H1 (cell line): ENCODE measurements around the gene AGT. TPM values are rescaled to one million over a fixed set of nuclear protein-coding genes. Genes with fewer than 3 reads are reported as not detected.

Source experiments
- ATF3 ChIP-seq: IDR thresholded peaks from 2 replicates; pipeline ENCODE4 v1.6.1; 2011; ENCODE audit warnings: low read depth, mild to moderate bottlenecking, low read length; ENCODE audit not compliant: insufficient read depth
- CHD7 ChIP-seq: fragments of 300-600 bp; sonication (generic); IDR thresholded peaks from 2 replicates; pipeline ENCODE4 v1.7.1; 2012; ENCODE audit warnings: low read length, moderate library complexity, mild to moderate bottlenecking, inconsistent platforms; ENCODE audit not compliant: insufficient replicate concordance
- EP300 ChIP-seq, 2 experiments: IDR thresholded peaks; 1 replicate in 1 of 2; 2 replicates in 1 of 2; pipeline ENCODE4 v1.6.1; 2011 to 2012; ENCODE audit warnings: low read depth in 2 of 2, low read length in 2 of 2, mild to moderate bottlenecking in 2 of 2, borderline replicate concordance in 1 of 2, inconsistent platforms in 1 of 2, moderate library complexity in 1 of 2
- GABPA ChIP-seq: IDR thresholded peaks from 2 replicates; pipeline ENCODE4 v1.6.1; 2011; ENCODE audit warnings: mild to moderate bottlenecking, low read length, moderate library complexity, borderline replicate concordance; ENCODE audit not compliant: insufficient read depth
- JUND ChIP-seq: IDR thresholded peaks from 2 replicates; pipeline ENCODE4 v1.6.1; 2011; ENCODE audit warnings: mild to moderate bottlenecking, improper control_type of control experiment, low read length
- KDM1A ChIP-seq: fragments of 200-600, 300-600 bp; sonication (generic); IDR thresholded peaks from 2 replicates; pipeline ENCODE4 v1.7.1; 2016; ENCODE audit warnings: mild to moderate bottlenecking, low read length, borderline replicate concordance
- NANOG ChIP-seq: IDR thresholded peaks from 2 replicates; pipeline ENCODE4 v1.6.1; 2011; ENCODE audit warnings: low read length, low read depth, mild to moderate bottlenecking, inconsistent platforms; ENCODE audit not compliant: insufficient read depth, poor library complexity, severe bottlenecking
- SAP30 ChIP-seq: fragments of 300-600 bp; sonication (generic); IDR thresholded peaks from 2 replicates; pipeline ENCODE4 v1.7.1; 2012; ENCODE audit warnings: low read length, moderate library complexity, mild to moderate bottlenecking, inconsistent platforms; ENCODE audit not compliant: insufficient read depth, insufficient replicate concordance
- TAF7 ChIP-seq: optimal IDR thresholded peaks from 2 replicates; pipeline ENCODE3; 2011; ENCODE audit warnings: low read depth, mild to moderate bottlenecking, inconsistent platforms, low read length, moderate library complexity, borderline replicate concordance
- TBP ChIP-seq: IDR thresholded peaks from 2 replicates; pipeline ENCODE4 v1.6.1; 2011; ENCODE audit warnings: low read depth, low read length, improper control_type of control experiment
- polyA plus RNA-seq, 7 experiments: library from polyadenylated mRNA; depleted of rRNA in 3 of 7; stranded (reverse) in 5 of 7; unstranded in 2 of 7; fragments of >200 nt in 5 of 7; fragments of 200-250 nt in 2 of 7; gene quantifications; 1 replicate in 5 of 7; 2 replicates in 1 of 7; 4 replicates in 1 of 7; pipeline versions ENCODE4 v1.2.1 to v1.2.3, GENCODE V29; 2011 to 2013; ENCODE audit warnings: missing spikeins in 2 of 7, mixed read lengths in 2 of 7
- total RNA-seq: library from RNA; stranded (reverse); fragmentation: NEBNext Ultra II Directional; extraction: Animal tissue kit (Norgen Biotek cat#: 25700); gene quantifications from 2 replicates; pipeline ENCODE4 v1.2.1, GENCODE V29; 2021

Gene AGT
- total and polyA plus RNA-seq, 2 of the 8 experiments (the other 6 are each of a cell fraction or from before 2014, with no cell fraction given) = 0.20 TPM; not detected in 1

GRCh38 chr1:230674581-230674980 lies 39.3 kb downstream of the AGT start (continued):
- TF ChIP-seq CHD7 = no peak
- no peak for TF ChIP-seq SAP30
- TF ChIP-seq NANOG = no peak
- TF ChIP-seq GABPA = no peak
- TF ChIP-seq TBP = no peak
- TF ChIP-seq TAF7 = no peak
- no peak for TF ChIP-seq ATF3
- no peak for TF ChIP-seq JUND
- TF ChIP-seq EP300 (IDR thresholded peaks at IDR 0.05; ENCODE audit: borderline replicate concordance in 1 of 2, low read depth in 2 of 2, low read length in 2 of 2) = no peak
- TF ChIP-seq KDM1A = no peak
